Measurements from ENCODE around the gene HTR3D.
"Not testable (repeated sequence)": the region's sequence is repeated elsewhere in the genome, so short reads cannot be mapped to it uniquely, and the experiment has no call there.

HTR3D gene

GRCh38 chr3:184029443-184029842 is 2.1 kb upstream of the HTR3D start:
- Mint-ChIP-seq H3K4me3 (no peak overlapping the region), H3K4me1 (ENCODE audit: low read depth) (no peaks in the 10 kb centered on the region), H3K9me3 (no peaks in the 10 kb centered on the region), H3K36me3 (ENCODE audit: low read depth) (no peaks in the 10 kb centered on the region), H3K27ac (no peak overlapping the region), H3K27me3 (ENCODE audit: low read depth) (peaks cover 5% of the 10 kb centered on the region)
- no peak for DNase-seq (ENCODE audit: low spot score)

- Mint-ChIP-seq H3K27me3 (ENCODE audit: low read depth) (peaks cover 7% of the 10 kb centered on the region), H3K4me1 (ENCODE audit: low read depth) (no peaks in the 10 kb centered on the region), H3K36me3 (ENCODE audit: low read depth) (no peaks in the 10 kb centered on the region), H3K4me3 (no peak overlapping the region), H3K9me3 (no peaks in the 10 kb centered on the region), H3K27ac (no peak overlapping the region)
- DNase-seq (ENCODE audit: low spot score): no peak
Observed at GRCh38 chr3:184030536-184030935, 1.0 kb upstream of the HTR3D start.

DNA sequence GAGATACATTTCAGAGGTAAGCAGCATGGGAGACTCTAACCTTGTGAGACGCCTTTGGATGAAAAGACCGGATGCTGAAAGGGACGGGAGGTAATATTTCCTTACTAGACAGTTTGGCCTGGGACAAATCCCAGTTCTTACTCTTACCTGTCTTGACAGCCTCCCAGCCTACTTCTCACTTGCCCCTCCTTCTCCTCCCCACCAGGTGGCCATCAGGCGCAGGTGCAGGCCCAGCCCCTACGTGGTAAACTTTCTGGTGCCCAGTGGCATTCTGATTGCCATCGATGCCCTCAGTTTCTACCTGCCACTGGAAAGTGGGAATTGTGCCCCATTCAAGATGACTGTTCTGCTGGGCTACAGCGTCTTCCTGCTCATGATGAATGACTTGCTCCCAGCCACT is 6.3 kb downstream of the HTR3D start:
- Mint-ChIP-seq H3K4me3 (no peak overlapping the region), H3K27me3 (ENCODE audit: low read depth) (peaks cover 11% of the 10 kb centered on the region)
- DNase-seq (ENCODE audit: low spot score): no peak

GRCh38 chr3:184038307-184038706 is 6.8 kb downstream of the HTR3D start:
- H3K36me3 Mint-ChIP-seq (ENCODE audit: low read depth); DNase-seq (ENCODE audit: low spot score); H3K4me1 Mint-ChIP-seq (ENCODE audit: low read depth); H3K27ac Mint-ChIP-seq; H3K27me3 Mint-ChIP-seq (ENCODE audit: low read depth); H3K4me3 Mint-ChIP-seq; H3K9me3 Mint-ChIP-seq: not testable (repeated sequence)

More for the DNA sequence above, 6.3 kb downstream of the HTR3D start:
- Mint-ChIP-seq H3K9me3 (no peaks in the 10 kb centered on the region), H3K36me3 (ENCODE audit: low read depth) (no peaks in the 10 kb centered on the region), H3K4me1 (ENCODE audit: low read depth) (no peaks in the 10 kb centered on the region), H3K27ac (no peak overlapping the region)

DNA sequence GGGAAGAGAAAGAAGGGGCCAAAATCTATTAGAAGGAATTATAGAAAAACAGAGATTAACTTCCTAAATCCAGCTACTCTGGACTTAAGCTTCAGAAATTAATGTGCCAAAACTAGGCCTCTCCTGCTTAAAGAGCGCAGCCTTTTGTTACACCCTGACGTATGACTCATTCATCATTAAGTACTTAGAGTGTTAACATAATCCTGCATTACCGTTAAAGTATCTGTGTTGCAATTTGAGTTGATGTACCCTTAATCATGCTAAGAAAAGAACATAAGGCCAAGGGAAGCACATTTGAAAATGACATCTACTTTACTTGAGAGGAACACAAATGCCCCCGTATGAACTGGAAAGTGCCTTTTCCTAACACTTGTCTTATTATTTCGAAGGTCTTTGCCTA is 7.9 kb downstream of the HTR3D start:
- Mint-ChIP-seq H3K9me3 (no peaks in the 10 kb centered on the region), H3K4me3 (no peak overlapping the region), H3K27ac (no peak overlapping the region), H3K27me3 (ENCODE audit: low read depth) (peaks cover 6% of the 10 kb centered on the region), H3K4me1 (ENCODE audit: low read depth) (no peaks in the 10 kb centered on the region), H3K36me3 (ENCODE audit: low read depth) (no peaks in the 10 kb centered on the region)
- no peak for DNase-seq (ENCODE audit: low spot score)

DNA sequence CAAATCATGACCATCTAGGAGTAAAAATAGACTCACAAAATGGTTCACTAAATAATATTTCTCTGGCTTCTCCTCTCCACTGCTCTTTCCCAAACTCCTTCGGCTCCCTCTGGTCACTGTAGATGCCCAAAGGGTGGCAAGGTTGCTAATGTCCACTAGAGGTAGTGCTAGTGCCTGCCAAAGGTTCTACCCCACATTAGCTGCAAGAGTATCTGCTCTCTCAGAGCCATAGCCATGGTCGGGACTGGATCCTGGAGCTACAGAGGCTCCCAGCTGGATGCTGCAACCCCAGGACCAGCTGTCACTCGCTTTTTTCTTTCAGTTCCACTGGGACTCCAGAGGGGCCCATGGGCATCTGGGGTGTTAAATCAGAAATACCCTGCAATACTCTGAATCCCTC is 8.5 kb downstream of the HTR3D start:
- Mint-ChIP-seq H3K4me1 (ENCODE audit: low read depth) (no peaks in the 10 kb centered on the region), H3K9me3 (no peaks in the 10 kb centered on the region), H3K36me3 (ENCODE audit: low read depth) (no peaks in the 10 kb centered on the region), H3K27ac (no peak overlapping the region), H3K4me3 (no peak overlapping the region), H3K27me3 (ENCODE audit: low read depth) (peaks cover 6% of the 10 kb centered on the region)
- no peak for DNase-seq (ENCODE audit: low spot score)

DNA sequence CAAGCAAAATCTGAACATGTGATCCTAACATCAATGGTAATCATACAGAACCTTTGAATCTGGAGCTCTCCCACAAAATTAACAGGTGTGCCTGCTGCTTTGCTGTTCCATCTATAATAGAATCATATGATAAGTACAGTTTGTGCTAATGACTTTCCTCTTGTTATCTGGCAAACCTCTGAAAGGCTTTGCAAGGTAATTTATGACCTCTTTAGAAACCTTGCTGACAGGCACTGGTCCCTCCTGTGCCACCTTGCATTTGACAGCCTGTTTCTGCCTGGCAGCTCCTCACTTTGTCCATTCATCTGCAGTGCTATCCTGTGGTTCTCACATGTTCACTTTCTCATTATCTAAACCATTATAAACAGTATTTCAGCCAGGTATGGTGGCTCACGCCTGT is 11.1 kb downstream of the HTR3D start:
- H3K9me3 Mint-ChIP-seq: no peaks in the 10 kb centered on the region
- no peak for DNase-seq (ENCODE audit: low spot score)
- peaks cover 6% of the 10 kb centered on the region for H3K27me3 Mint-ChIP-seq (ENCODE audit: low read depth)
- H3K4me3 Mint-ChIP-seq: no peak overlapping the region
- H3K4me1 Mint-ChIP-seq (ENCODE audit: low read depth): no peaks in the 10 kb centered on the region
- no peaks in the 10 kb centered on the region for H3K36me3 Mint-ChIP-seq (ENCODE audit: low read depth)
- H3K27ac Mint-ChIP-seq: no peak overlapping the region

DNA sequence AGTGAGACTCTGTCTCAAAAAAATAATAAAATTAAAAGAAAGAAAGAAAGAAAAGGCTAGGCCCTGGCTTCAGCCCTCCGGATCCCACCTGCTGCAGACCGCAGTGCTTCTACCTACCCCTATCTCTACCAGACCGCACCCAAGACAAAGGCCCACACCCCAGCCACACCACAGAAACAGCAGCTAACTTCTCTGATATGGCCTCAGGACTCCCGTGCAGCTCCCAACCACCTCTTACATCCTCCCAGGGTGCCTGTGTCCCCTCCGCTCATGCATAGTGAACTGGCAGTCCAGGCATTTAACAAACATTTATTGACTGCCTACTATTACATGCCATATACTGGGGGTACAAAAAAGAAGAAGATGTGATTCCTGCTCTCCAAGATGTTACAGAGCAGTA is 14.5 kb downstream of the HTR3D start:
- Mint-ChIP-seq H3K4me3 (no peak overlapping the region), H3K36me3 (ENCODE audit: low read depth) (no peaks in the 10 kb centered on the region), H3K4me1 (ENCODE audit: low read depth) (no peaks in the 10 kb centered on the region), H3K27ac (no peak overlapping the region), H3K27me3 (ENCODE audit: low read depth) (peaks cover 2% of the 10 kb centered on the region), H3K9me3 (no peaks in the 10 kb centered on the region)
- no peak for DNase-seq (ENCODE audit: low spot score)

GRCh38 chr3:184050217-184050847 is 18.8 kb downstream of the HTR3D start:
- Mint-ChIP-seq H3K27ac (no peak overlapping the region), H3K27me3 (ENCODE audit: low read depth) (peaks cover 2% of the 10 kb centered on the region)

GRCh38 chr3:184052767-184053166 is 21.2 kb downstream of the HTR3D start, which contains the start of gene HTR3C:
HTR3C (plus strand) TSS chr3:184053047; CDS start chr3:184053081, 34 bp downstream.
- H3K4me3 Mint-ChIP-seq: no peak within 1 kb of the TSS
- no peaks in the 10 kb centered on the region for H3K4me1 Mint-ChIP-seq (ENCODE audit: low read depth)
- H3K27ac Mint-ChIP-seq: no peak within 1 kb of the TSS
- no peaks in the 10 kb centered on the region for H3K36me3 Mint-ChIP-seq (ENCODE audit: low read depth)
- no peak for DNase-seq (ENCODE audit: low spot score)
- no peaks in the 10 kb centered on the region for H3K9me3 Mint-ChIP-seq
- no peaks in the 10 kb centered on the region for H3K27me3 Mint-ChIP-seq (ENCODE audit: low read depth)

More at GRCh38 chr3:184050217-184050847, 18.8 kb downstream of the HTR3D start:
- Mint-ChIP-seq H3K4me1 (ENCODE audit: low read depth) (no peaks in the 10 kb centered on the region), H3K4me3 (no peak overlapping the region), H3K9me3 (no peaks in the 10 kb centered on the region), H3K36me3 (ENCODE audit: low read depth) (no peaks in the 10 kb centered on the region)
- DNase-seq (ENCODE audit: low spot score): no peak

DNA sequence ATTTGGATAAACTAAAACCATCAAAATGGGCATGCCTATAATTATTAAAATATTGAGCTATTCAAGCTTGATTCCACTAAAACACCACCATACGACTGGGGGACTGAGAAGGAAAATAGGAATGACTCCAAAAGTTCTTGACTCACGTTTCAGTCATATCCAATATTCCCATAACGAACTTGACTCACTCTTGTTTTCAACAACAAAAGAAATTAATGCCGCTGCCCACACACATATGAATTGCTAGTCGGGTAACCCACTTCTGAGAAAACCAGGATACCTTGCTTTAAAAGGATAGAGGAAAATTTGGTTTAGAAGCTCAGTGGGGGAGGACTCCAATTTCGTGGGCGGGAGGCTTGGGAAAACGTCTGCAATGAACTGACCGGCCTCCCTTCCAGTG is 26.5 kb downstream of the HTR3D start:
- DNase-seq (ENCODE audit: low spot score): no peak
- no peaks in the 10 kb centered on the region for H3K4me1 Mint-ChIP-seq (ENCODE audit: low read depth)
- H3K36me3 Mint-ChIP-seq (ENCODE audit: low read depth): no peaks in the 10 kb centered on the region
- no peaks in the 10 kb centered on the region for H3K27me3 Mint-ChIP-seq (ENCODE audit: low read depth)
- H3K27ac Mint-ChIP-seq: no peak overlapping the region
- no peaks in the 10 kb centered on the region for H3K9me3 Mint-ChIP-seq
- H3K4me3 Mint-ChIP-seq: no peak overlapping the region

GRCh38 chr3:184059424-184059823 is 27.9 kb downstream of the HTR3D start:
- Mint-ChIP-seq H3K27ac (no peak overlapping the region), H3K36me3 (ENCODE audit: low read depth) (no peaks in the 10 kb centered on the region), H3K4me3 (no peak overlapping the region), H3K27me3 (ENCODE audit: low read depth) (peaks cover 3% of the 10 kb centered on the region), H3K4me1 (ENCODE audit: low read depth) (no peaks in the 10 kb centered on the region), H3K9me3 (no peaks in the 10 kb centered on the region)
- DNase-seq (ENCODE audit: low spot score): no peak

DNA sequence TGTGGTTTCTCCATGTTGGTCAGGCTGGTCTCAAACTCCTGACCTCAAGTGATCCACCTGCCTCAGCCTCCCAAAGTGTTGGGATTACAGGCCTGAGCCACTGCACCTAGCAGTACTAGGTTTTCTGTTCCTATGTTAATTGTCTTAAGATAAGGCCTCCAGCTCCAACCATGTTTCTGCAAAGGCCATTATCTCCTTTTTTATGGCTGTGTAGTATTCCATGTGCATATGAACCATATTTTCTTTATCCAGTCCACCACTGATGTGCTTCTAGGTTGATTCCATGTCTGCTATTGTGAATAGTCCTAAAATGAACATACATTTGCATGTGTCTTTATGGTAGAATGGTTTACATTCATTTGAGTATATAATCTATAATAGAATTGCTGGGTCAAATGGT is 31.1 kb downstream of the HTR3D start:
- H3K36me3 Mint-ChIP-seq (ENCODE audit: low read depth): no peaks in the 10 kb centered on the region
- DNase-seq (ENCODE audit: low spot score): no peak

DNA sequence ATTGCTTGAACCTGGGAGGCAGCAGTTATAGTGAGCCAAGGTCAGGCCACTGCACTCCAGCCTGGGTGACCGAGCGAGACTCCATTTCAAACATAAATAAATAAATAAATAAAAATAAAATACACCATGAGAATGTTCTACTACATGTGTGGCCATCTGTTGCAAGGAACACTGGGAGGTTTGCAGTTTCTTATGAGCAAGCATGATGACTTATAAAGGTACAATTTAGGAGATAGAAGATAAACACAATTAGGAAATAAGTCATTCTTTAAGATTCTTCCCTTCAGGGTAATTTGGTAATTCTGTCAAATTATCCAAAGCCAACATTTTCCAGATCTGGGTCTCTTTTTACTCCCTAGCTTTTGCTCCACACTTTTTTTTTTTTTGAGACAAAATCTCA is 34.7 kb downstream of the HTR3D start:
- no peak for DNase-seq (ENCODE audit: low spot score)
- no peaks in the 10 kb centered on the region for H3K36me3 Mint-ChIP-seq (ENCODE audit: low read depth)
- H3K4me3 Mint-ChIP-seq: no peak overlapping the region
- peaks cover 12% of the 10 kb centered on the region for H3K27me3 Mint-ChIP-seq (ENCODE audit: low read depth)
- no peaks in the 10 kb centered on the region for H3K4me1 Mint-ChIP-seq (ENCODE audit: low read depth)
- no peak overlapping the region for H3K27ac Mint-ChIP-seq
- H3K9me3 Mint-ChIP-seq: no peaks in the 10 kb centered on the region

More for the DNA sequence above, 31.1 kb downstream of the HTR3D start:
- Mint-ChIP-seq H3K4me1 (ENCODE audit: low read depth) (no peaks in the 10 kb centered on the region), H3K27me3 (ENCODE audit: low read depth) (peaks cover 5% of the 10 kb centered on the region), H3K9me3 (no peaks in the 10 kb centered on the region), H3K4me3 (no peak overlapping the region), H3K27ac (no peak overlapping the region)

- H3K27me3 Mint-ChIP-seq (ENCODE audit: low read depth): peaks cover 12% of the 10 kb centered on the region
- H3K27ac Mint-ChIP-seq: no peak overlapping the region
- no peaks in the 10 kb centered on the region for H3K36me3 Mint-ChIP-seq (ENCODE audit: low read depth)
- no peak overlapping the region for H3K4me3 Mint-ChIP-seq
- H3K9me3 Mint-ChIP-seq: no peaks in the 10 kb centered on the region
- no peak for DNase-seq (ENCODE audit: low spot score)
- no peaks in the 10 kb centered on the region for H3K4me1 Mint-ChIP-seq (ENCODE audit: low read depth)
Observed at GRCh38 chr3:184067573-184068055, 36.1 kb downstream of the HTR3D start.
